ENCODE data around the gene BAHD1.

BAHD1 gene

GRCh38 chr15:40500568-40501330 lies 60.0 kb downstream of the BAHD1 start:
- no peak for DNase-seq

- no peak for DNase-seq
These were observed 60.7 kb downstream of the BAHD1 start for GRCh38 chr15:40501487-40501886.

GRCh38 chr15:40506964-40507571 lies 66.3 kb downstream of the BAHD1 start:
- peak; percentile 64 to 91 for DNase-seq

GRCh38 chr15:40508216-40508615 lies 67.5 kb downstream of the BAHD1 start:
- DNase-seq: no peak

- no peak for DNase-seq
These were observed 69.4 kb downstream of the BAHD1 start for GRCh38 chr15:40510201-40510600.

GRCh38 chr15:40511093-40511471 lies 70.3 kb downstream of the BAHD1 start:
- DNase-seq: no peak

- peak in 1 of 2 experiments; percentile 61 for DNase-seq
These were observed 70.8 kb downstream of the BAHD1 start for GRCh38 chr15:40511472-40512133.

- DNase-seq: no peak
These were observed 71.7 kb downstream of the BAHD1 start for GRCh38 chr15:40512440-40512839.

- no peak for DNase-seq
These were observed 72.9 kb downstream of the BAHD1 start for GRCh38 chr15:40513609-40514008.

- no peak for DNase-seq
These were observed 75.6 kb downstream of the BAHD1 start for GRCh38 chr15:40516322-40516721.
